Fibroblast of lung (primary cell): ENCODE results near the gene SLX4. TPM values are rescaled to one million over a fixed set of nuclear protein-coding genes. Genes with fewer than 3 reads are reported as not detected.

Source experiments
- DNase-seq, 2 donors: peaks; one replicate each; pipeline versions ENCODE4 v3.0.0 to v3.0.0-alpha.2; 2010; ENCODE audit warnings: low read depth in 2 of 2
- H2AFZ ChIP-seq: 2 replicates; pipeline ENCODE4 v1.5.1; 2012; ENCODE audit warnings: low read length, control low read depth, inconsistent platforms
- H3K27ac ChIP-seq: 2 replicates; pipeline ENCODE4 v1.5.1; 2011; ENCODE audit warnings: low read length, control low read depth; ENCODE audit not compliant: insufficient read depth
- H3K27me3 ChIP-seq: 2 replicates; pipeline ENCODE4 v1.5.1; 2011; ENCODE audit warnings: mild to moderate bottlenecking, low read length; ENCODE audit not compliant: control insufficient read depth, insufficient read depth
- H3K36me3 ChIP-seq: 2 replicates; pipeline ENCODE4 v1.5.1; 2011; ENCODE audit warnings: low read length; ENCODE audit not compliant: control insufficient read depth, insufficient read depth
- H3K4me1 ChIP-seq: 2 replicates; pipeline ENCODE4 v1.5.1; 2011; ENCODE audit warnings: low read length; ENCODE audit not compliant: control insufficient read depth, insufficient read depth; ENCODE audit errors: extremely low read depth
- H3K4me2 ChIP-seq: 2 replicates; pipeline ENCODE4 v1.5.1; 2011; ENCODE audit warnings: low read length, control low read depth; ENCODE audit not compliant: insufficient read depth; ENCODE audit errors: extremely low read depth
- H3K4me3 ChIP-seq, 4 experiments: fragments of 200-600 bp in 1 of 4; sonication (generic) in 1 of 4; replicated peaks in 1 of 4; 2 replicates each; pipeline ENCODE4 v1.5.1; 2011 to 2016; ENCODE audit warnings: low read length in 4 of 4, low read depth in 3 of 4, mild to moderate bottlenecking in 3 of 4, control low read depth in 2 of 4, inconsistent platforms in 1 of 4, mixed read lengths in 1 of 4; ENCODE audit not compliant: insufficient read depth in 1 of 4; ENCODE audit errors: control extremely low read depth in 1 of 4
- H3K79me2 ChIP-seq: 2 replicates; pipeline ENCODE4 v1.5.1; 2012; ENCODE audit warnings: mild to moderate bottlenecking, low read length, inconsistent platforms; ENCODE audit not compliant: control insufficient read depth, insufficient read depth
- H3K9ac ChIP-seq: 2 replicates; pipeline ENCODE4 v1.5.1; 2011; ENCODE audit warnings: mild to moderate bottlenecking, low read length, control low read depth; ENCODE audit not compliant: insufficient read depth
- H3K9me3 ChIP-seq: 2 replicates; pipeline ENCODE4 v1.5.1; 2012; ENCODE audit warnings: low read depth, low read length; ENCODE audit not compliant: control insufficient read depth, insufficient read depth
- H4K20me1 ChIP-seq: 2 replicates; pipeline ENCODE4 v1.5.1; 2011; ENCODE audit warnings: low read length; ENCODE audit not compliant: control insufficient read depth, insufficient read depth; ENCODE audit errors: extremely low read depth
- CTCF ChIP-seq, 2 donors: IDR thresholded peaks in 1 of 2; conservative IDR thresholded peaks in 1 of 2; 1 replicate in 1 of 2; 2 replicates in 1 of 2; pipeline ENCODE4 v1.5.1; 2011 to 2012; ENCODE audit warnings: low read length in 2 of 2, control low read depth in 1 of 2, inconsistent platforms in 1 of 2, low read depth in 1 of 2, mild to moderate bottlenecking in 1 of 2
- EZH2 ChIP-seq: IDR thresholded peaks from 2 replicates; pipeline ENCODE4 v1.5.1; 2012; ENCODE audit warnings: low read length, control low read depth, mild to moderate bottlenecking; ENCODE audit errors: missing control alignments
- polyA plus RNA-seq, 2 donors: library from polyadenylated mRNA; depleted of rRNA in 1 of 2; stranded (reverse) in 1 of 2; unstranded in 1 of 2; fragments of >200 nt; gene quantifications; 2 replicates each; pipeline ENCODE4 v1.2.1, GENCODE V29; 2011 to 2012; ENCODE audit warnings: missing spikeins in 1 of 2
- total RNA-seq: library from RNA; depleted of rRNA; stranded (reverse); fragments of >200 nt; gene quantifications from 2 replicates; pipeline ENCODE4 v1.2.1, GENCODE V29; 2014

Gene SLX4
- total and polyA plus RNA-seq, 2 donors (not counting 1 experiment from before 2014, with no cell fraction given), result 0.81 to 4.0 TPM

- no peak overlapping the region for H2AFZ ChIP-seq
- H3K36me3 ChIP-seq, result no peaks in the 10 kb centered on the region
- no peaks in the 10 kb centered on the region for H3K9me3 ChIP-seq
- no peak for TF ChIP-seq CTCF (conservative IDR thresholded peaks at IDR 0.05 in 1 of 2, IDR thresholded peaks at IDR 0.05 in 1 of 2; ENCODE audit: low read depth in 1 of 2, low read length in 2 of 2)
- TF ChIP-seq EZH2, result no peak
- no peak overlapping the region for H3K4me3 ChIP-seq
- H4K20me1 ChIP-seq, result no peaks in the 10 kb centered on the region
- H3K9ac ChIP-seq, result no peak overlapping the region
- H3K27me3 ChIP-seq, result no peaks in the 10 kb centered on the region
- peaks cover 15% of the 10 kb centered on the region for H3K79me2 ChIP-seq
- H3K27ac ChIP-seq, result no peak overlapping the region
- H3K4me1 ChIP-seq, result no peaks in the 10 kb centered on the region
- DNase-seq, result no peak
- H3K4me2 ChIP-seq, result no peak overlapping the region
Observed at GRCh38 chr16:3618769-3619141, 7.3 kb upstream of the SLX4 start.

- Histone ChIP-seq H3K27ac (no peak overlapping the region), H3K9ac (no peak overlapping the region), H3K79me2 (peaks cover 34% of the 10 kb centered on the region), H3K9me3 (no peaks in the 10 kb centered on the region), H3K27me3 (no peaks in the 10 kb centered on the region), H3K36me3 (no peaks in the 10 kb centered on the region), H3K4me2 (peak overlapping the region; percentile 66), H3K4me1 (no peaks in the 10 kb centered on the region), H4K20me1 (no peaks in the 10 kb centered on the region), H3K4me3 (peak overlapping the region; percentile 26 to 97 (median 82)), H2AFZ (no peak overlapping the region)
- no peak for TF ChIP-seq CTCF (conservative IDR thresholded peaks at IDR 0.05 in 1 of 2, IDR thresholded peaks at IDR 0.05 in 1 of 2; ENCODE audit: low read depth in 1 of 2, low read length in 2 of 2)
- TF ChIP-seq EZH2, result no peak
- DNase-seq, result no peak
Observed at GRCh38 chr16:3612510-3613466, 1.4 kb upstream of the SLX4 start.

GRCh38 chr16:3610698-3611145 lies 684 bp downstream of the SLX4 start:
- H3K9ac ChIP-seq, result peak overlapping the region; percentile 73
- no peaks in the 10 kb centered on the region for H3K4me1 ChIP-seq
- H3K27me3 ChIP-seq, result no peaks in the 10 kb centered on the region
- peak overlapping the region; percentile 83 for H3K4me2 ChIP-seq
- no peaks in the 10 kb centered on the region for H3K36me3 ChIP-seq
- H4K20me1 ChIP-seq, result no peaks in the 10 kb centered on the region
- H3K27ac ChIP-seq, result peak overlapping the region; percentile 59
- DNase-seq, result peak in 1 of 2 donors; percentile 17
- H3K9me3 ChIP-seq, result no peaks in the 10 kb centered on the region
- no peak for TF ChIP-seq EZH2
- no peak for TF ChIP-seq CTCF (conservative IDR thresholded peaks at IDR 0.05 in 1 of 2, IDR thresholded peaks at IDR 0.05 in 1 of 2; ENCODE audit: low read depth in 1 of 2, low read length in 2 of 2)
- peak overlapping the region; percentile 72 for H2AFZ ChIP-seq
- peaks cover 32% of the 10 kb centered on the region for H3K79me2 ChIP-seq
- H3K4me3 ChIP-seq, result peak overlapping the region; percentile 70 to 87 (median 73)
